Kidney capillary endothelial cell (primary cell): Measurements from ENCODE around the gene NCOA7.

Experiments
- DNase-seq: peaks from one replicate; pipeline ENCODE4 v3.0.0-alpha.2; 2018; ENCODE audit warnings: low spot score

Gene NCOA7

DNA sequence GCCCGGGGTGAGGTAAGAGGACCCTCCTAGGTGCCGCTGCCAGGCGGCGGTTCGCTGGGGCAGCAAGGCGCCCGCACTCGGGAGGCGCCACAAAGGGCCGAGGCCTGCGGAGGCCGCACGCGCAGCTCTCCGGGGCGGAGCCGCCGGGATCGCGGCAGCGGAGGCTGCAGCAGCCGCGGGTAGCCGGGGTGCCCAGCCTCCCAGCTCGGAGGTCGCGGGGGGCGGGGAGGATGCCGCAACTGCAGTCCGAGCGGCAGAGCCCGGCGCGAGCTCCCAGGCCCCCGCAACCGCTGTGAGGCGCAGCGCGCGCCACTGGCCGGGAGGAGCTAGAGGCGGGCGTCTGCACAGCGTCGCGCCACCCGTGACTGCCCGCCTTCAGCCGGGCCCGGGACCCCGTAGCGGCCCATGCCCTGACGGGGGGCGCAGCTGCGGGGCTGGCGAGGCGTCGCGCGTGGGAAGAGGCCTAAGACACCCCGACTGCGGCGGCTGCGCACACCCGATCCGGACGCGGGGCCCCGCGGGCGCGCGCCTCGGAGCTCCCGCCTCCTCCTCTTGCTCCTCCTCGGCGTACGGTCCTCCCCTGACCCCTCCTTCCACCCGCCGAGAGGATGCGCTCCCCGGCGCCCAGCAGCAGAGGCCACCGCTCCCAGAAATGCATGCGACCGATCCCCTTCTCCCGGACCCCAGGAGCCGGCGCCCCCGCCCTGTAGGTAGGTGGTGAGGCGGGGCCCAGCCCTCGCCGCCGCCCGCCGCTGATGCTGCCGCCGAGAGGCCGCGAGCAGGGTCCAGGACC lies at the start of gene NCOA7:
TSS of gene NCOA7 (plus strand) at position 603 of the 793 bp plus-strand sequence. CDS start 24,395 bp downstream, outside the sequence.
- peak; percentile 63 for DNase-seq

- no peak for DNase-seq
These were observed 49.4 kb upstream of the NCOA7 start for GRCh38 chr6:125741336-125741735.

DNA sequence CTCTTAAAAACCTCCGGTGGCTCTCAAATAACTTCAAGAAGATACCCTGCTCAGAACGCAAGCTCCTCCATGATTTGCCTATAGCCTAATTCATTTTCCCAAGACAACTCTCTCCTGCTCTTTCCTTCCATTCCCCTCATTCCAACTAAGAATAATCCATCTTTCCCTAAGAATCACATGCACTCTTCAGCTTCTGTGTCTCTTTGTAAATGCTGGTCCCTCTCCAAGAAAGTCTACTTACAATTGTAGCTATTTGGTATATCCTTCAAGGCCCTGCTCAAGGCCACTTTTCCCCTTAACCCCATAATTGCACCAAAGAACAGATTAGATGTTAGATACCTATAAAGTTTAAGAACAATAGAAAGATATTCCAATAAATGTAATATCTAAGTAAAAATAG lies 48.7 kb upstream of the NCOA7 start:
- no peak for DNase-seq

GRCh38 chr6:125742464-125743120 lies 48.2 kb upstream of the NCOA7 start:
- DNase-seq = no peak

- DNase-seq = no peak
These were observed 47.2 kb upstream of the NCOA7 start for GRCh38 chr6:125743604-125744003.

DNA sequence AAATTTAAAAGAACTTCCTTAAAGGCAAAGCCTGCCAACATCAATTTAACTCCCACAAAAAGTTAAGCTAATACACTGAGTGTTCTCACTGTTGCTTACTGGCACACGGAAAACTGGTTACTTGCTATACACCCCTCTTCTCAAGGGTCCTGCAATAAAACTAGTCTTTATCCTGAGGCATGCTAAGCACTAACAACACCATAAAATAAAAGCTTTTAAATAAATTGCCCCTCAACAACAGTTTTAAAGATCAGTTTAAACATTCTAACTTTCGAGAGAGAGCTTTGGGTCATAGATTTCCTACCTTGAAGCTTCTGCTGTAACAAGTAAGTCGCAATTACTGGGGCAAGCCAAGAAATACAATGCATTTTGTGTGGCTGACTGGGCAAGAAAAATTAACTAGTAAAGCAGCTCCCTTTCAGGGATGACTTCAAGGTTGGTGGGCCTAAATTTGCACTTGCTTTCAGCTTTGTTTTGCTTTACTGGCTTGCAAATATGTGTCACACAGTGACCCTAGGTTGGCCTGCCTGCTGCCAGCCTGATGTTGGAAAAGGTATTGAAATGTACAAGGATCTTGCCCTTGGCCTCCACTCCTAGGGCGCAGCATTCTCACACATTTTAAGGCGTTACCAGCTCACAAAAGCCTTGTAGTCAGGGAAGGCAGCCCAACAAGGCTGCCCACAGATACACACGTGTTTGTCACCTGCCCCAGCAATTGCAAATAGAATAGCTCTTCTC lies 45.3 kb upstream of the NCOA7 start:
- no peak for DNase-seq

DNA sequence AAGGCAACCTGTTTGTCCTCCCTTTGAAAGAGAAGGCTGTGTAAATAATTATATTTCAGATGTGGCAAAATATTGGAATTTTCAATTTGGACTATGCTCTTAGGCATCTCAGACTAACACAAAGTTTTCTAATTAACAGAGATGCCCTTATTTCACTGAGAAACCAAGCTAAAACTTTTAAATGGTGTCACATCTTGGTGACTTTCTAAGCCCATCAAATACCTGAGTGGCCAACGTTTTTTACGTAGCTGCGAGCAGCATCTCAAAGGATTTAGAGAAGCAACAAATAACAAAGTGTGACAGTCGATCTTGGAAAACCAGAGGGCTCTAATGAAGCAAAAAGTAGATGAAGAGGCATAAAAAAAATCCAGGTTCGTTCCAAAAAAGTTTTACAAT lies 44.7 kb upstream of the NCOA7 start:
- DNase-seq = no peak

DNA sequence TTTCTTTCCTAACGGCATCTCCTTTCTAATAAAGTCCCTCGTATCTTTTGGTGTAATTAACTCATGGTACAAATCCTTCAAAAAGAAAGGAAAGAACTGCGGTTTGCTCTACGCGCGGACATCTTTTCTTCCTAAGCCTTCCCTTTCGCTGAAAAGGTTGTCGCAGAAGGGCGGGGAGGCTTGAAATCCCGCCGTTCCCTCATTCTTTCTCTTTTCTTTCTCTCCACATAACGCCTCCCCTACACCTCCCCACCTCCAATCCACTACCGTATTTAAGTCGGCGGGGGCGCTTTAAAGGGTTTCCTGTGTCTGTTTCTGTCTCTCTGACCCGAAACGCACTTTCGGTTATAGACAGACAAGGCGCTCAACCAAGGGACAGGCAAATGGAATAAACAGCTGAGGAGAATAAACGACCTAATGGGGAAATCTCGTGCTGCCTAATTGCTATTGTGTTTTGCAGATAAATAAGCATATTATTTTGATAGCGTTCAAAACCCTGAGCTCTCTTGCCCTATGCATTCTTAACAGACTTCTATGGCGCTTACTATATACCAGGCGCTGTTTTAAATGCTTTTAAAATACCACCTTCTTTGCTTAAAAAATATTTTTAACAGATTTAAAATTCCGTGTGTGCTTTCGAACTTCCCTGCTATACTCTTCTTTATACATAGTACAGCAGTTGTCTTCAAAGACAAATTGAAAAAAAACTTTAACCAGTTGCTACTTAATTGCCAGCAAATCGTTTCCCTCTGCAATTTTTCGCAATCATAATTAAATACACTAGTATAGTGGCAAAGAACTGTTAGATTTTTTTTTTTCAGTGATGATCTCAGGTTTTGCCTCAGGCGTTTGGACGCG lies 43.8 kb upstream of the NCOA7 start:
- peak; percentile 30 for DNase-seq

DNA sequence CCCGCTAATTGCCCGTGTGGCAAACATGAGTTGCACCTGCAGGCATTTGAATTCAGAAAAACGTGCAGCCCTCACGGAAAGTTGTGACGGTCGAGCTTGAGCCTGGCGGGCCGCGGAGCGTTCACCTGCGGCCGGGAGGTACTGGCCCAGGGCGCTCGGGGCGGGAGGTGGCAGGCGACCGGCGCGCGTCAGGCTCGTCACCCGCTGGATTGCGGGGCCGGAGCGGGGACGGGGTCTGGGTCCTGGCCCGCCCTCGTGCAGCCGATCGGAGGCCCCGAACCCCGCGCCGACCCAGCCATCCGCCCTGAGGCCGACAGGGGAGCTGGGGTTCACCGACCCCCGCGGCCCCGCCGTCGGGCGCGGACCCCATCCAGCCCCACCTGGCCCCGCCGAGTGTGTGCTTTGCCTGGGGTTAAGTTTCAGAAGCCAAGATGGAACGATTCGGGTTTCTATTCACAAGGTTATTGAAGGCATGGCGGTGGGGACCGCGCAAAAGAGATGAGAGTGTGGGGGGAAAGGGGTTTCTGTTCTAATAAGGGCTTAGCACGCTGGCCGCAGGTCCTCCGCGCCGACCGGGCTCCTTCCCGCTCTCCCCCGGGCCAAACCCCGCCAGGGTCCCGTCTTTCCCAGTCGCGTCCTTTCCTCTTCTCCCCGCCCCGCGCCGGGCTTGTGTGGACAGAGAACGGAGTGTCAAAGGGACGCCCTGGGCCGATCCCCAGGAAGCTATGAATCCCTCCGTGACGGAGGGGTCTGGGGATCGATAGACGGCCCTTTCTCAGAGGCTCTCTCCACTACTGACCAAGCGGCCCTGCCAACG lies 43.0 kb upstream of the NCOA7 start:
- DNase-seq = no peak

- peak; percentile 29 for DNase-seq
These were observed 42.2 kb upstream of the NCOA7 start for GRCh38 chr6:125748406-125749172.

DNA sequence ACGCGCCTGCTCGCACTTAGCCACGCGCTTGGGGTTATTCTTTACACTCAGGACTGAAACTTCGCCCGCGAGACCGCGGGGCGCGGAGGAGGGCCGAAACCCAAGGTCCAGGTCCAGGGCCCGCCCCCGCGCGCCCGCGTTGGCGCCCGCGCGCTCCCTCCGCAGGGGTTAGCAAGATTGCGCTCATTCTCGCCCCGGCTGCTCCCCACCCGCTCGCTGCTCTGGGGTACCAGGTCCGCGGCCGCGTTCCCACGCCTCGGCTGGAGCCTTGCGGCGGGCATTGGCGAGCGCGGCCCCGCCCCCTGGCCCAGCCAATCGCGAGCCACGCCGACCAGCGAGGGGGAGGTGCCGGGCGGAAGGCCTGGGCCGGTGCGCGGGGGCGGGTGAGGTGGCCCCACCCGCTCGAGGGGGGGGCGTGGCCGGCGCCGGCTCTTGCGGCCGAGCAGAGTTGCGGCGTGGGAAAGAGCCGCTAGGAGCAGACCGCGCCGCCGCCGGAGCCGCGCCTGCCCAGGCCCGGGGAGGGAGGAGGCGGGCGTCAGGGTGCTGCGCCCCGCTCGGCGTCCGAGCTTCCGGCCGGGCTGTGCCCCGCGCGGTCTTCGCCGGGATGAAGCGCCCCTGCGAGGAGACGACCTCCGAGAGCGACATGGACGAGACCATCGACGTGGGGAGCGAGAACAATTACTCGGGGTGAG lies 41.4 kb upstream of the NCOA7 start, which contains the start of gene HEY2:
TSS of gene HEY2 (plus strand) at position 460 of the 692 bp plus-strand sequence. CDS start at position 605, 145 bp downstream.
- DNase-seq = peak; percentile 76

DNA sequence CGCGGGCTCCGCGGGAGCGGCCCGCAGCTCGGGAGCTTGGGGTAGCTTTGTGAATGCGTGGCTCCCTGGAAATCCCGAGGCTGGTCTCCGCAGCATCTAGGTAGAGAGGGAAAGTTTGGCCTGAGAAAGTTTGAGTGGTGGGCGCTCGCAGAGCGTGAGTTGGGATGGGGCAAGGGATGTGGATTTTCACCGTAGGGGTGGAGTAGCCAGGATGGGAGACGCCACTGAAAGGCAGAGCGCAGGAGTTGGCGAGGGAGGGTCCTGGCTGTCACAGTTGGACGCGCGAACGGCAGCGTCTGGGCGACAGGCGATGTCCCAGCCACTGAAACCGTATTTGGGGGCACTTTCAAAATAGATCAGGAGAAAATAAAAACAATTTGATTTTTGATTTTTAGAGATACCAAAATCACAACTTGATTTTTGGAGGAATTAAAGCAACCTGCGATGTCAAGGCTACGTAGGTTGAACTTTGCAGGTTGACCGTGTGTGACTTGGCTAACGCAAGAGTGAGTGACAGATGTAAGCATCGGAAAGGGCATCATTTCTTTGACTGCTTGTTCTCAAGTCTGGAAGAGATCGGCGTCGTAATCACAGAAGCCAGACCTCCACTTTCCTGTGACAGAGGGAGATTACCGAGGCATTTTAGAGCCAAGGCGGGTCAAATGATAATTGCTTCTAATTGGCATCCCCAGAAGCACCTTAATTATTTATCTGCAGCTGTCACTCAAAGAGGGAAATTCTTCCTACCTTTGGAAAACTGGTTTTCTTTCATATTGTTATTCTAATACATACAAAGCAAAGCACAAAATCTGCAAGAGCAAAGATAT lies 40.7 kb upstream of the NCOA7 start:
- DNase-seq = no peak

DNA sequence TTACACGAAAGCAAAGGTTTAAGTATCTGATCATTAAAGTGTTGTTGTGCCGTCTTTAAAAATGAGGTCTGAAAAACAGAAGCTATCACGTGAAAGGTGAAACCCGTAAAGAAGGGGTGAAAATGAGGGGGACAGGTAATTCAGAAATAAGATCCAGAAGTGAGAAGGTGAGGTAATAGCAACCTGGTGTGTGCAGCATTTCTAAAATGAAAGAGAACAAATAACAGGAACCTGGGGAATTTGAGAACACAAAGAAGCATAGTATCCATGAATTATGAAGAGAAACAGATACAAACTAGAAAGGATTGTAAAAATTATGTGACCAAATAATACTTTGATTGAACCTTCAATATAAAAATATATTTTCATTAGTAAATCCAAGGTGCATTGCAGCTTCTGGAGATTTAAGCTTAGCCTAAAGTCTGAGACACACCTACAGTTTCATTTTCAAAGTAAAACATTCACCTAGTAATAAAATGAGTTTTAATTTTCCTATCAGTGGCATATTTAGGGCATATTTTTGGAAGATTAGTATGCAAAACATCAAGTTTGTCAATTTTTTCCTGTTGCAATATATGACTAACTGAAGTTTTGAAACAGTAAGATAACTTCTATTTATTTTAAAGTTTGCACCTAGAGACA lies 39.9 kb upstream of the NCOA7 start:
- no peak for DNase-seq

DNA sequence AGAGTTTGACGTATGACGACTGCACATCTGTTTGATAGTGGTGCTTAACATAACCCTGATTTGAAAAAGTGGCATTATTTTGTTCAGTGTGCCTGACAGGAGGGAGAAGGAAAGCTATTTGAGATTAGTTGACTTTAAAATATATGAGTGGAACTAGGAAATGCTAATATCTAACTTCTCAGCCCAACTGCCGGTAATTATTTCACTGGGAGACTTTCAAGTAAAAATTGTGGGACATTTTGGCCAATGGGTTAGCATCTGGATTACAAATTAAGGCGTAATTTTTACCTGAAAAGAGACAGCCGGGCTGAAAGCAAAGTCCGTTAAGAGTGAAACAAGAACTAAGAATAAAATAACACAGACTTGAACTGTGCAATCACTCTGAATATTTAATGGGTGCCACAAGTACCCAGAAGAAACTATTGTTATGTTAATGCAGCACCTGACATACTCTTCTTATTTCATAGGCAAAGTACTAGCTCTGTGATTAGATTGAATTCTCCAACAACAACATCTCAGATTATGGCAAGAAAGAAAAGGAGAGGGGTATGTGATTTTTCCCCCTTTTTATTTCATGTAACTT lies 39.3 kb upstream of the NCOA7 start:
- DNase-seq = no peak

GRCh38 chr6:125752773-125753172 lies 38.0 kb upstream of the NCOA7 start:
- DNase-seq = no peak

GRCh38 chr6:125753218-125753936 lies 37.4 kb upstream of the NCOA7 start:
- DNase-seq = peak; percentile 25

GRCh38 chr6:125753937-125754259 lies 36.9 kb upstream of the NCOA7 start:
- no peak for DNase-seq
